NOMO-1 (cell line): Measurements from ENCODE around the gene SLC11A1.

Experiments used
- DNase-seq, 2 experiments: peaks; one replicate each; lab custom pipeline; 2025; ENCODE audit not compliant: unreplicated experiment in 2 of 2; lab: John Stamatoyannopoulos, UW

SLC11A1 gene

GRCh38 chr2:218392891-218393462, 10.9 kb downstream of the SLC11A1 start:
- DNase-seq, result no peak

DNA sequence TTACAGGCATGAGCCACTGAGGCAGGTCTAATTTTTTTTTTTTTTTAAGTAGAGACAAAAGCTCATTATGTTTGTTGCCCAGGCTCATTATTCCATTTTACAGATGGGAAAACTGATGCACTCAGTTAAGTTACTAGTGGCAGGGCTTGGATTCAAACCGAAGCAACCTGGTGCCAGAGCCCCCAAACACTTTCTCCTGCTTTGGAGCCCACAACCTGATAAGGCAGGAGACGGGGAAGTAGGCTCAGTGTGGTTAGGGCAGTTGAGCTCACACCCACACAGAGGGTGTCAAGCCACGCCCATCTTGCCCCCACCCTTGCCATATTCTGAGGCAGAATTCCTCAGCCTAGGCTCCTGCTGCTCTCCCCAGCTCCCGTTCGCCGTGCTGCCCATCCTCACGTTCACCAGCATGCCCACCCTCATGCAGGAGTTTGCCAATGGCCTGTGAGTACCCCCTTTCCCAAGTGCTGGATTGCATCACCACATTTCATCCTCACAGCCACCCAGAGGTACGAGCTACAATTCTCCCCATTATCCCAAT, 11.7 kb downstream of the SLC11A1 start:
- DNase-seq, result peak; percentile 37 to 44

DNA sequence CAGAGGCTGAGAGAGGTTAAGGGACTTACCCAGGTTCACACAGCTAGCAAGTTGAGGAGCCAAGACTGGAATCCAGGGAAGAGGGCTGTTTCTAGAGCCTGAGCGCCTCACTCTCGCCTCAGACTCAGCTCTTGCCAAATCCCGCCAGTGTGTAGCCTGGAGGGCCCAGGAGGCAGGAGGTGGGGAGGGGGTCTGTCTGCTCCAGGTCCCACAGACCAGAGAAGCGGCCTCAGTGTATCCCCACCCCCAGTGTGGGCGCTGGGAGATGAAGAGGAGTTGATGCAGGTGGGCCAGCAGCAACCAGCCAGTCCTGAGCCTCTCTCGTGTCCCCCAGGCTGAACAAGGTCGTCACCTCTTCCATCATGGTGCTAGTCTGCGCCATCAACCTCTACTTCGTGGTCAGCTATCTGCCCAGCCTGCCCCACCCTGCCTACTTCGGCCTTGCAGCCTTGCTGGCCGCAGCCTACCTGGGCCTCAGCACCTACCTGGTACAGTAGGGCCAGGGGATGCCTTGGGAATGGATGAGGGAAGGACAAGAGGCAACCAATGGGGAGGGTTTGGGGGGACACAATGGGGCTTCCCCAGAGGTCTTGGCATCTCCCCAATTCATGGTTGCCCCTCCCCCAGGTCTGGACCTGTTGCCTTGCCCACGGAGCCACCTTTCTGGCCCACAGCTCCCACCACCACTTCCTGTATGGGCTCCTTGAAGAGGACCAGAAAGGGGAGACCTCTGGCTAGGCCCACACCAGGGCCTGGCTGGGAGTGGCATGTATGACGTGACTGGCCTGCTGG, 12.4 kb downstream of the SLC11A1 start:
- DNase-seq, result no peak

DNA sequence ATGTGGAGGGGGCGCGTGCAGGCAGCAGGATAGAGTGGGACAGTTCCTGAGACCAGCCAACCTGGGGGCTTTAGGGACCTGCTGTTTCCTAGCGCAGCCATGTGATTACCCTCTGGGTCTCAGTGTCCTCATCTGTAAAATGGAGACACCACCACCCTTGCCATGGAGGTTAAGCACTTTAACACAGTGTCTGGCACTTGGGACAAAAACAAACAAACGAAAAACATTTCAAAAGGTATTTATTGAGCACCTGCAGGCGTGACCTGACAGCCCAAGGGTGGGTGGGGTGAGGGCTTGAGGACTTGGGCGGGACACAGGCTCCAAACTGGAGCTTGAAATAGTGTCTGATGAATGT, 13.0 kb downstream of the SLC11A1 start:
- DNase-seq, result no peak

- no peak for DNase-seq
These were observed 13.4 kb downstream of the SLC11A1 start for GRCh38 chr2:218395456-218395825.

GRCh38 chr2:218395826-218396687, 14.0 kb downstream of the SLC11A1 start:
- DNase-seq, result peak; percentile 93 to 99

- peak; percentile 48 to 50 for DNase-seq
These were observed 14.8 kb downstream of the SLC11A1 start for GRCh38 chr2:218396688-218397462.

DNA sequence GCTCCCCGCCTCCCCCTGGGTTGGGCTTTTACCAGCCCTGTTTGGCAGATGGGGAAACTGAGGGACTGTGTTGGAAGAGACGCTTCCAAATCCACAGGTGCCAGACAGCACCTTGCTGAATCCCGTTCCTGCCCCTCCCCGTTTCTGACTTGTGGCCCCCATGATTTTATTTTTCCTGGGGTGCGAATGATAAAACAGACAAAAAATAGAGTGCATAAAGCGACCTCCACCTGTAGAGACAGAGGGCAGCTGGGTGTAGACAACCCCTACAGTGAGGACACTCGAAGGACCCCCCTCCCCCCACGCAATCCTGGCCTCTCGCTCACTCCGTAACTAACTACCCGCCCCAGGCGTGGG, 15.4 kb downstream of the SLC11A1 start:
- no peak for DNase-seq

GRCh38 chr2:218397820-218398436, 15.9 kb downstream of the SLC11A1 start:
- DNase-seq, result peak; percentile 58 to 63

DNA sequence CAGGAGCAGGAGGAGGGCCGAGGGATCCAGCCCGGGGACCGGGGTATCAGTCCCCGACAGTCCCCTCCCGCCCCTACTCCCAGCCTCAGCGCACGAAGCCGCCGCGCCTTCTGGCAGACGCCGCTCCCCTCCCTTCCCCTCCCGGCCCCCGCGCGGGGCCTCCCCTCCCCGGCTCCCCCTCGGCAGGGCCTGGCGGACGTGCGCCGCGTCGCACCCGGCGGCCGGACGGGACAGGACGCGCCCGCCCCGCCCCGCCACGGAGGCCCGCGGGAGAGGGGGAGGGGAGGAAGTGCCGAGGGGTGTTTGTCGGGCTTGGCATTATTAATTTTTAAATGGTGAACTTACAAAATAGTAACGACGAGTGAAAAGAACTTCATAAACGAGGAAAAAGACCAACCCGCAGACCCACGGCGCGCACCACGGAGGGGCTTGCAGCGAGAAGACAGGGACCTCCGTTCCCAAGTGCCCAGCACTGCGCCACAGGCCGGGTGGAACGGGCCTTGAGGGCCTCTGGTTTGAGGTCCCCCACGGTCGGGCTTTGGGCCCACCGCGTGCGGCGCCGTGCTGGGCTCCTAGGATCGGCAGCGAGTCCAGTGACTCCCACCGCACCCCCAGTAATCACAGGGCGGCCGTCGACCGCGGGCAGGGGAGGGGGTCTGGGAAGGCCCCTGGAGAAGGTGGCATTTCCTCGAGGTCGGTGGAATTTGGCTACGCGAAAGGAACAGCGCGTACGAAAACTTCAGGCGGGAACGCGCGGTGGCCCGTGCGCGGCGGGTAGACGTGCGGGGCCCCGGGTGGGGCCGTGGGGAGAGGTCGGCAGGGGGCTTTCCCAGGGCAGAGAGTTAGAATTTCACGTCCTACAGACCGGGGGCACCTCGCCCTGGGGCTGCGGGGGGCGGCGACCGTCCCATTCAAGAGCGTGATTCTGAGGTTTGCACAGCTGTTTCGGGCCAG, 16.6 kb downstream of the SLC11A1 start:
- peak; percentile 58 to 67 for DNase-seq

DNA sequence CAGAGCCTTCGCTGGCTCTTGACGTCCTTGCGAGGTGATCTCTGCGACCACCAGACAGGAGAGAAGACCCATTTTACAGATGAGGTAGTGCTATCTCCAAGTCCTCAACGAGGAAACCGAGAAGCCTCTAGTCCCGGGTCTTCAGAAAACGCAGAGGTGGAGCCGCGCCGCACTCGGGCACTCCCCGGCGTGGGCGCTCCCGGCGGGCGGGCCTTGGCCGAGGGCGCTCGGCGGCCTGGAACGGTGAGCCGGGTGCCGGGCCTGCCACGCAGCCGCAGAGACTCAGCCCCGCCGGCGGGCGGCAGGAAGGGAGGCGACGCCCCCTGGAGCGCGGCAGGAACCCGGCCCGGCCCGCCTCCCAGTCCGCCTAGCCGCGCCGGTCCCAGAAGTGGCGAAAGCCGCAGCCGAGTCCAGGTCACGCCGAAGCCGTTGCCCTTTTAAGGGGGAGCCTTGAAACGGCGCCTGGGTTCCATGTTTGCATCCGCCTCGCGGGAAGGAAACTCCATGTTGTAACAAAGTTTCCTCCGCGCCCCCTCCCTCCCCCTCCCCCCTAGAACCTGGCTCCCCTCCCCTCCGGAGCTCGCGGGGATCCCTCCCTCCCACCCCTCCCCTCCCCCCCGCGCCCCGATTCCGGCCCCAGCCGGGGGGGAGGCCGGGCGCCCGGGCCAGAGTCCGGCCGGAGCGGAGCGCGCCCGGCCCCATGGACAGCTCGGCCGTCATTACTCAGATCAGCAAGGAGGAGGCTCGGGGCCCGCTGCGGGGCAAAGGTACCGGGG, 17.5 kb downstream of the SLC11A1 start, which contains the start of gene CTDSP1:
Gene CTDSP1 (plus strand): TSS at position 478 of the 776 bp plus-strand sequence. CDS start 223 bp downstream, at position 701.
- DNase-seq, result peak; percentile 94 to 95

DNA sequence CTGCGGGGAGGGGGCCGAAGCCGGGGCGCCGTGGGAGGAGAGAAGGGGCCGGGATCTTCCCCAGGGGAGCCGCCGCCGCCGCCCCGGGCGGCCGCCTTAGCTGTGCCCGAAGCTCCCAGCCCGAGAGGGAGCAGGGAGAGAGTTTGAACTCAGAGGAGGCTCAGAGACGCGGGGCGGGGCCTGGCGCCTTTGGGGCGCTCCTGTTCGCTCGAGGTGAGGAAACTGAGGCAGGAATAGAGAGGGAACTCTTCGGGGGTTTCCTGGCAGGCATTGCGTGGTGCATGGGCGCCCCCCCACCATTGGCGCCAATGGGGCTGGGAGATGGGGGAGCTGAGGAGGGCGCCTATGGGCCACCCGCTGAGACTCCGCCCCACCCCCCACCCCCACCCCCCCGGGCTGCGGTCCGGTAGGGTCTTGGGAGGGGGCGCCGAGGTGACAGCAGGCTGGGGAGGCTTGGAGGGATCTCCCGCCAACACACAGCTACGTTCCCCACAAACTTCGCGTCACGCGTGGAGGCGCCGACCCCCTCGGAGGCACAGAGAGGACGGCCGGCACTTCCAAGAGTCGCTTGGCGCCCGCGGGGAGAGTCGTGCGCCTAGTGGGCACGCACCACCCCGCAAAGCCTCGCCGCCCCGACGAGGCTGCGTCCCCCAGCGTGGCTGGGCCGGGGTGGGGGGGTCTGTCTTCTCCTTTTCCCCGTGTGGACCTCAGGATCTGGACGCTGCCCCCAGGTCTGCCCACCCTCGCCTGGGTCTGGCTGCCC, 18.3 kb downstream of the SLC11A1 start:
- DNase-seq, result no peak

DNA sequence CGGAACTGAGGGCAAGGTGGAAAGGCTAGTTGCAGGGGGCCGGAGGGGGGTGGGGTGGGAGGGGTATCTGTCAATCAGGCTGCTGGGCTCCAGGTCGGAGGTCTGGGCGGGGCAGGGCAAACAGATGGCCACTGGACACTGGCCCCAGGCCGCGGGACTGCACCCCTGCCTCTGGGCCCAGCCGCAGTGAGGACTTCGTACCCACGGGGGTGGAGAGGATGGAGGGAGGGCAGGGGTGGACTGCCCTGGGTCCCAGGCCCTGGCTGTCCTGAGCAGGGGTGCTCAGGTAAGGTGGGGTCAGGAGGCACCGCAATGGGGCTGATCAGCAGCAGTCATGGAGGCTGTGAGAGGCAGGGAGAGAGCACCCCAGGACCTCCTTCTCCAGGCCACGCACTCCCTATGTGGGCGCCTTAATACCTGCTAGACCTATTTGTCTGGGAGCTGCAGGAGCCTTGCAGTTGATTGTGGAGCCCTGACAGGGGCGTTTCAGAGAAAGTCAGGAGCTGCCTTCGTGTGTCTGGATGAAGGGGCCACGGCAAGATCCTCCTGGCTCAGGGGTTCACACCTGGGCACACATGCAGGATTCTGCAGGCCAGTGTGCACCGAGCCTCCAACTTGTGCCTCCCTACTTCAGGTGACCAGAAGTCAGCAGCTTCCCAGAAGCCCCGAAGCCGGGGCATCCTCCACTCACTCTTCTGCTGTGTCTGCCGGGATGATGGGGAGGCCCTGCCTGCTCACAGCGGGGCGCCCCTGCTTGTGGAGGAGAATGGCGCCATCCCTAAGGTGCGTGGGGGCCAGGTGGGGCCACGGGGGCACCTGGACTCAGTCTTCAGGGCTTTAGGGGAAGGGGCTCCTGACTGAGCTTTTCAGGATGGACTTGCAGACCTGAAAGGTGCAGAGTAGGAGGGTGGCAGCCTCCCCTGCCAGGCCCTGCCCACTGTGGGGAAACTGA, 19.1 kb downstream of the SLC11A1 start:
- no peak for DNase-seq

GRCh38 chr2:218401890-218402289, 19.8 kb downstream of the SLC11A1 start:
- DNase-seq, result no peak

- DNase-seq, result no peak
These were observed 20.4 kb downstream of the SLC11A1 start for GRCh38 chr2:218402491-218402901.

GRCh38 chr2:218402911-218403411, 20.9 kb downstream of the SLC11A1 start:
- no peak for DNase-seq
